ENCODE data around the gene MTHFD2L. TPM values are rescaled to one million over a fixed set of nuclear protein-coding genes. Genes with fewer than 3 reads are reported as not detected.

The MTHFD2L gene
- total RNA-seq, 1 experiment from 2014 or later: 24.1 TPM

- intact Hi-C loops (cut with micrococcal nuclease; ENCODE audit: unreplicated experiment): no loop called here
- no peak overlapping the region for H3K4me3 Mint-ChIP-seq (ENCODE audit: low read depth, unreplicated experiment)
- no TSS peak for BruUV-seq (replicated peaks)
- no peak for DNase-seq
- H3K4me1 Mint-ChIP-seq (ENCODE audit: low read depth, unreplicated experiment): no peaks in the 10 kb centered on the region
- CTCF ChIA-PET: no interaction called here
- H3K9me3 Mint-ChIP-seq (ENCODE audit: low read depth, unreplicated experiment): no peaks in the 10 kb centered on the region
- H3K27me3 Mint-ChIP-seq (ENCODE audit: unreplicated experiment): no peaks in the 10 kb centered on the region
- no peaks in the 10 kb centered on the region for H3K36me3 Mint-ChIP-seq (ENCODE audit: insufficient read depth, unreplicated experiment)
- H3K27ac Mint-ChIP-seq (ENCODE audit: unreplicated experiment): no peak overlapping the region
- TF ChIP-seq CTCF (IDR thresholded peaks at IDR 0.05; ENCODE audit: unreplicated experiment): no peak
These were observed 156.4 kb downstream of the MTHFD2L start for GRCh38 chr4:74314329-74314728.

GRCh38 chr4:74314944-74315343 lies 157.0 kb downstream of the MTHFD2L start:
- intact Hi-C loops (cut with micrococcal nuclease; ENCODE audit: unreplicated experiment): no loop called here
- Mint-ChIP-seq H3K4me1 (ENCODE audit: low read depth, unreplicated experiment) (no peaks in the 10 kb centered on the region), H3K36me3 (ENCODE audit: insufficient read depth, unreplicated experiment) (no peaks in the 10 kb centered on the region), H3K9me3 (ENCODE audit: low read depth, unreplicated experiment) (no peaks in the 10 kb centered on the region), H3K27ac (ENCODE audit: unreplicated experiment) (no peak overlapping the region), H3K4me3 (ENCODE audit: low read depth, unreplicated experiment) (no peak overlapping the region), H3K27me3 (ENCODE audit: unreplicated experiment) (no peaks in the 10 kb centered on the region)
- no peak for DNase-seq
- no peak for TF ChIP-seq CTCF (IDR thresholded peaks at IDR 0.05; ENCODE audit: unreplicated experiment)
- CTCF ChIA-PET: no interaction called here
- no TSS peak for BruUV-seq (replicated peaks)

DNA sequence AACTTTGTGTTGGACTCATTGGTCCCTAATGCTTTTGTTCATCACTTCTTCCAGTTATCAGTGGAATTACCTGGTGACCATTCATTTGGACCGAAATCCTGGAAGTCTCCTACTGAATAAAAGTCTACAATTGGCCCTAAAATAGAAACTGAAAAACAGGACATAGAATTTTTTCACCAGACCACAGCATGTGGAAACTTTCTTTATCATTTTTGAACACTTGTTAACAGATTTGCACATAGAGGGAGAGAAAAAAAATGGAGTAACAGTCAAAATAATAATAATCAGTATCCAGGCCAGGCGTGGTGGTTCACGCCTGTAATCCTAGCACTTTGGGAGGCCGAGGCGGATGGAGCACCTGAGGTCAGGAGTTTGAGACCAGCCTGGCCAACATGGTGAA lies 157.5 kb downstream of the MTHFD2L start:
- Mint-ChIP-seq H3K27ac (ENCODE audit: unreplicated experiment) (no peak overlapping the region), H3K27me3 (ENCODE audit: unreplicated experiment) (no peaks in the 10 kb centered on the region), H3K4me3 (ENCODE audit: low read depth, unreplicated experiment) (no peak overlapping the region), H3K4me1 (ENCODE audit: low read depth, unreplicated experiment) (peaks cover 4% of the 10 kb centered on the region), H3K9me3 (ENCODE audit: low read depth, unreplicated experiment) (no peaks in the 10 kb centered on the region), H3K36me3 (ENCODE audit: insufficient read depth, unreplicated experiment) (peaks cover 1% of the 10 kb centered on the region)
- BruUV-seq (replicated peaks): no TSS peak
- no peak for TF ChIP-seq CTCF (IDR thresholded peaks at IDR 0.05; ENCODE audit: unreplicated experiment)
- CTCF ChIA-PET: no interaction called here
- intact Hi-C loops (cut with micrococcal nuclease; ENCODE audit: unreplicated experiment): no loop called here
- no peak for DNase-seq

DNA sequence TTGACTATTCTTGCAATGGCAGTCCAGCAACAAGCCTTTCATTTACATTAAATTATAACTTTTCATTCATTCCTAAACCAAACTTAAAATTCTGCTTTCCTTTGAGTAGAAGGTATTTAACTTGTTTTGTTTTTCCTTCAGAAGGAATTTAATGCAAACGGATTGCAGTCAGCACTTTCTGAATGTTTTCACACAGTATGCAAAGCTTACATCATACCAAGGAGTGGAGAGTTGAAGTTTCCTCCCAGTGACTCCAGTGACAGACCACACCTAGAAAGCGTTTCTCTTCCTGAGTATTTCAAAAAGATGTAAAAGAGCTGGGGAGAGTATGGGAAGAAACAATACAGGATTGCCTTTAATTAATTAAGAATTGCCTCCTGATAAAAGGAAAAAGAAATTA lies 158.5 kb downstream of the MTHFD2L start:
- CTCF ChIA-PET: interaction anchor here (0.6 to 0.9 kb wide), 3 partner anchors 127 to 355 kb away, joined by 3 read pairs; no protein-coding TSS in a partner anchor
- Mint-ChIP-seq H3K27me3 (ENCODE audit: unreplicated experiment) (no peaks in the 10 kb centered on the region), H3K27ac (ENCODE audit: unreplicated experiment) (no peak overlapping the region), H3K4me1 (ENCODE audit: low read depth, unreplicated experiment) (peaks cover 14% of the 10 kb centered on the region), H3K36me3 (ENCODE audit: insufficient read depth, unreplicated experiment) (peaks cover 5% of the 10 kb centered on the region), H3K4me3 (ENCODE audit: low read depth, unreplicated experiment) (no peak overlapping the region), H3K9me3 (ENCODE audit: low read depth, unreplicated experiment) (no peaks in the 10 kb centered on the region)
- no peak for DNase-seq
- no TSS peak for BruUV-seq (replicated peaks)
- TF ChIP-seq CTCF (IDR thresholded peaks at IDR 0.05; ENCODE audit: unreplicated experiment): no peak
- intact Hi-C loops (cut with micrococcal nuclease; ENCODE audit: unreplicated experiment): no loop called here

All from Calu3 (cell line).